ENCODE results near the gene ICAM4. TPM values are rescaled to one million over a fixed set of nuclear protein-coding genes. Genes with fewer than 3 reads are reported as not detected.
A peak's percentile ranks its signal among the peaks of the same experiment; 100 is the strongest.

The ICAM4 gene
- total and polyA plus RNA-seq, 9 of the 15 experiments (the other 6 are each of a cell fraction or from before 2014, with no cell fraction given): 14.1 to 86.1 (median 29.6) TPM

GRCh38 chr19:10305139-10305806 is 18.5 kb downstream of the ICAM4 start (continued):
- TF ChIP-seq, protein P1, sequence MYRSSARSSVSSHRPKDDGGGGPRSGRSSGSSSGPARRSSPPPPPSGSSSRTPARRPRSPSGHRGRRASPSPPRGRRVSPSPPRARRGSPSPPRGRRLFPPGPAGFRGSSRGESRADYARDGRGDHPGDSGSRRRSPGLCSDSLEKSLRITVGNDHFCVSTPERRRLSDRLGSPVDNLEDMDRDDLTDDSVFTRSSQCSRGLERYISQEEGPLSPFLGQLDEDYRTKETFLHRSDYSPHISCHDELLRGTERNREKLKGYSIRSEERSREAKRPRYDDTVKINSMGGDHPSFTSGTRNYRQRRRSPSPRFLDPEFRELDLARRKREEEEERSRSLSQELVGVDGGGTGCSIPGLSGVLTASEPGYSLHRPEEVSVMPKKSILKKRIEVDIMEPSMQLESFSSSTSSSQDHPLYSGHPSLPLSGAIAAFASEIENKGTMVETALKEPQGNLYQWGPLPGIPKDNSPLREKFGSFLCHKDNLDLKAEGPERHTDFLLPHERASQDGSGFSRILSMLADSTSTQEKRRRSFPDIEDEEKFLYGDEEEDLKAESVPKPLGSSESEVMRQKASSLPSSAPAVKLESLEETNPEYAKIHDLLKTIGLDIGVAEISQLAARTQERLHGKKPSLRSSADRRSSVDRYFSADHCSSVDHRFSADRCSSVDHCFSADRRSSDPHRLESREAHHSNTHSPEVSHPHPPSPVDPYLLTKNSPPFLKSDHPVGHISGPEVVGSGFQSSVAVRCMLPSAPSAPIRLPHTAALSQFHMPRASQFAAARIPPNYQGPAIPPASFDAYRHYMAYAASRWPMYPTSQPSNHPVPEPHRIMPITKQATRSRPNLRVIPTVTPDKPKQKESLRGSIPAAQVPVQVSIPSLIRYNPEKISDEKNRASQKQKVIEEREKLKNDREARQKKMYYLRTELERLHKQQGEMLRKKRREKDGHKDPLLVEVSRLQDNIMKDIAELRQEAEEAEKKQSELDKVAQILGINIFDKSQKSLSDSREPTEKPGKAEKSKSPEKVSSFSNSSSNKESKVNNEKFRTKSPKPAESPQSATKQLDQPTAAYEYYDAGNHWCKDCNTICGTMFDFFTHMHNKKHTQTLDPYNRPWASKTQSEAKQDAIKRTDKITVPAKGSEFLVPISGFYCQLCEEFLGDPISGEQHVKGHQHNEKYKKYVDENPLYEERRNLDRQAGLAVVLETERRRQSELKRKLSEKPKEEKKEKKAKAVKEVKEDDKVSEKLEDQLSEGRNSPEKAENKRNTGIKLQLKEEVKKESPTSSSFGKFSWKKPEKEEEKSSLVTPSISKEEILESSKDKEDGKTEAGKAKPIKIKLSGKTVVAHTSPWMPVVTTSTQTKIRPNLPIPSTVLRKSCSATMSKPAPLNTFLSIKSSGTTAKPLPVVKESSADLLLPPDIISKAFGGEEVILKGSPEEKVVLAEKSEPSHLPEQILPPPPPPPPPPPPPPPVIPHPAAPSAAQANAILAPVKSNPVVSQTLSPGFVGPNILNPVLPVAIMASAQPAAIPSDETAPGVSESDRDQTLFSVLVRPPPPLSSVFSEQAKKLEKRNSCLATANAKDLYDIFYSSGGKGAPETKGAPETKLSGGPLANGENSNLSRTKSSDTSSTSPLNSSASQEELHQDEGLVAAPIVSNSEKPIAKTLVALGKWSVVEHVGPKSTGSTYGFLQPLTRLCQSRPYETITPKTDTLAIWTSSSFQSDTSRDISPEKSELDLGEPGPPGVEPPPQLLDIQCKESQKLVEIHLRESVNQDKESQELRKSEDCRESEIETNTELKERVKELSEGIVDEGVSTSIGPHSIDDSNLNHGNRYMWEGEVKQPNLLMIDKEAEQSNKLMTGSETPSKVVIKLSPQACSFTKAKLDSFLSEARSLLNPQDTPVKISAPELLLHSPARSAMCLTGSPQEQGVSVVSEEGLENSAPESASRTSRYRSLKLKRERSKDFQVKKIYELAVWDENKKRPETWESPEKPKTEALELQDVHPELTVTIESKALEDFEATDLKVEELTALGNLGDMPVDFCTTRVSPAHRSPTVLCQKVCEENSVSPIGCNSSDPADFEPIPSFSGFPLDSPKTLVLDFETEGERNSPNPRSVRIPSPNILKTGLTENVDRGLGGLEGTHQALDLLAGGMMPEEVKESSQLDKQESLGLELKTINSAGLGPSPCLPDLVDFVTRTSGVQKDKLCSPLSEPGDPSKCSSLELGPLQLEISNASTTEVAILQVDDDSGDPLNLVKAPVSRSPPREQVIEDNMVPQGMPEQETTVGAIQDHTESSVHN (IDR thresholded peaks at IDR 0.05; ENCODE audit: borderline replicate concordance in 1 of 2, low read depth in 1 of 2): no peak
- TF ChIP-seq NBN (IDR thresholded peaks at IDR 0.05; ENCODE audit: low read depth) (0 out of 2 replicates have a peak, but pooled peaks have one; percentile 23), CTCF (IDR thresholded peaks at IDR 0.05 in 2 of 3, conservative IDR thresholded peaks at IDR 0.05 in 1 of 3; ENCODE audit: insufficient read depth in 2 of 3, low read depth in 1 of 3, low read length in 3 of 3) (no peak), C11orf30 (IDR thresholded peaks at IDR 0.05; ENCODE audit: low read depth) (no peak), ZNF324 (CRISPR knock-in tag; IDR thresholded peaks at IDR 0.05) (no peak), ZNF561 (CRISPR knock-in tag; conservative IDR thresholded peaks at IDR 0.05) (no peak), ASH1L (IDR thresholded peaks at IDR 0.05; ENCODE audit: borderline replicate concordance, low read depth, partially characterized antibody) (no peak), PHF20 (IDR thresholded peaks at IDR 0.05; ENCODE audit: partially characterized antibody) (no peak), RBM14 (IDR thresholded peaks at IDR 0.05; ENCODE audit: borderline replicate concordance, insufficient read depth, low read depth, low read length) (no peak), PHB (CRISPR knock-in tag; IDR thresholded peaks at IDR 0.05) (no peak), ZNF175 (CRISPR knock-in tag; IDR thresholded peaks at IDR 0.05; ENCODE audit: low read depth) (no peak), CREBBP (IDR thresholded peaks at IDR 0.05; ENCODE audit: low read depth, low read length) (no peak), ETV1 (tag; conservative IDR thresholded peaks at IDR 0.05; ENCODE audit: low read depth) (0 out of 2 replicates have a peak, but pooled peaks have one; percentile 13), ZNF639 (CRISPR knock-in tag; conservative IDR thresholded peaks at IDR 0.05 in 1 of 2, IDR thresholded peaks at IDR 0.05 in 1 of 2) (no peak), HMGN3 (IDR thresholded peaks at IDR 0.05; ENCODE audit: borderline replicate concordance, extremely low read depth, insufficient read length, low read depth, low read length) (no peak)
